ENCODE data around the gene FOXD3. TPM values are rescaled to one million over a fixed set of nuclear protein-coding genes. Genes with fewer than 3 reads are reported as not detected.

Gene FOXD3
- total RNA-seq, 1 donor from 2014 or later, result not detected

- H3K27ac ChIP-seq, result no peak overlapping the region
- intact Hi-C loops (cut with DNase I), result no loop called here
- peaks cover 11 to 24% of the 10 kb centered on the region in 2 donors for H3K4me1 ChIP-seq
- peaks cover 63% of the 10 kb centered on the region for H3K27me3 ChIP-seq
- no peak for TF ChIP-seq CTCF (IDR thresholded peaks at IDR 0.05)
- no peak for DNase-seq (ENCODE audit: low spot score in 2 of 2)
- peak overlapping the region; percentile 56 to 69 for H3K4me3 ChIP-seq
- H3K36me3 ChIP-seq, result no peaks in the 10 kb centered on the region
- H3K9me3 ChIP-seq, result no peaks in the 10 kb centered on the region
Observed at GRCh38 chr1:63321785-63322113, 618 bp upstream of the FOXD3 start.

- peaks cover 0 to 2% of the 10 kb centered on the region in 2 donors for H3K9me3 ChIP-seq
- intact Hi-C loops (cut with DNase I), result no loop called here
- no peaks in the 10 kb centered on the region for H3K36me3 ChIP-seq
- TF ChIP-seq CTCF (IDR thresholded peaks at IDR 0.05), result no peak
- peak overlapping the region; percentile 56 to 69 for H3K4me3 ChIP-seq
- peaks cover 72% of the 10 kb centered on the region for H3K27me3 ChIP-seq
- peaks cover 11 to 20% of the 10 kb centered on the region in 2 donors for H3K4me1 ChIP-seq
- no peak for DNase-seq (ENCODE audit: low spot score in 2 of 2)
- no peak overlapping the region for H3K27ac ChIP-seq
Observed at GRCh38 chr1:63322944-63323864, 837 bp downstream of the FOXD3 start.

GRCh38 chr1:63323865-63324778 lies 1.8 kb downstream of the FOXD3 start:
- H3K9me3 ChIP-seq, result peaks cover 0 to 2% of the 10 kb centered on the region in 2 donors
- no peak for TF ChIP-seq CTCF (IDR thresholded peaks at IDR 0.05)
- intact Hi-C loops (cut with DNase I), result no loop called here
- peak overlapping the region; percentile 56 to 69 for H3K4me3 ChIP-seq
- no peak for DNase-seq (ENCODE audit: low spot score in 2 of 2)
- no peaks in the 10 kb centered on the region for H3K36me3 ChIP-seq
- H3K27ac ChIP-seq, result no peak overlapping the region
- peaks cover 11 to 20% of the 10 kb centered on the region in 2 donors for H3K4me1 ChIP-seq
- peaks cover 63% of the 10 kb centered on the region for H3K27me3 ChIP-seq

GRCh38 chr1:63324779-63325119 lies 2.4 kb downstream of the FOXD3 start:
- Histone ChIP-seq H3K9me3 (peaks cover 0 to 2% of the 10 kb centered on the region in 2 donors), H3K27ac (no peak overlapping the region), H3K4me1 (peaks cover 12 to 20% of the 10 kb centered on the region in 2 donors), H3K36me3 (no peaks in the 10 kb centered on the region), H3K27me3 (peaks cover 60% of the 10 kb centered on the region), H3K4me3 (no peak overlapping the region)
- no peak for DNase-seq (ENCODE audit: low spot score in 2 of 2)
- TF ChIP-seq CTCF (IDR thresholded peaks at IDR 0.05), result no peak
- intact Hi-C loops (cut with DNase I), result no loop called here

- Histone ChIP-seq H3K4me1 (peaks cover 14 to 20% of the 10 kb centered on the region in 2 donors), H3K36me3 (no peaks in the 10 kb centered on the region), H3K9me3 (peaks cover 0 to 2% of the 10 kb centered on the region in 2 donors), H3K27ac (no peak overlapping the region), H3K27me3 (peaks cover 60% of the 10 kb centered on the region), H3K4me3 (no peak overlapping the region)
- intact Hi-C loops (cut with DNase I), result no loop called here
- no peak for TF ChIP-seq CTCF (IDR thresholded peaks at IDR 0.05)
- DNase-seq (ENCODE audit: low spot score in 2 of 2), result no peak
Observed at GRCh38 chr1:63325279-63325985, 3.1 kb downstream of the FOXD3 start.
